Measurements from ENCODE around the gene TMEM161B.
"Not testable (repeated sequence)": the region's sequence is repeated elsewhere in the genome, so short reads cannot be mapped to it uniquely, and the experiment has no call there.

TMEM161B gene

DNA sequence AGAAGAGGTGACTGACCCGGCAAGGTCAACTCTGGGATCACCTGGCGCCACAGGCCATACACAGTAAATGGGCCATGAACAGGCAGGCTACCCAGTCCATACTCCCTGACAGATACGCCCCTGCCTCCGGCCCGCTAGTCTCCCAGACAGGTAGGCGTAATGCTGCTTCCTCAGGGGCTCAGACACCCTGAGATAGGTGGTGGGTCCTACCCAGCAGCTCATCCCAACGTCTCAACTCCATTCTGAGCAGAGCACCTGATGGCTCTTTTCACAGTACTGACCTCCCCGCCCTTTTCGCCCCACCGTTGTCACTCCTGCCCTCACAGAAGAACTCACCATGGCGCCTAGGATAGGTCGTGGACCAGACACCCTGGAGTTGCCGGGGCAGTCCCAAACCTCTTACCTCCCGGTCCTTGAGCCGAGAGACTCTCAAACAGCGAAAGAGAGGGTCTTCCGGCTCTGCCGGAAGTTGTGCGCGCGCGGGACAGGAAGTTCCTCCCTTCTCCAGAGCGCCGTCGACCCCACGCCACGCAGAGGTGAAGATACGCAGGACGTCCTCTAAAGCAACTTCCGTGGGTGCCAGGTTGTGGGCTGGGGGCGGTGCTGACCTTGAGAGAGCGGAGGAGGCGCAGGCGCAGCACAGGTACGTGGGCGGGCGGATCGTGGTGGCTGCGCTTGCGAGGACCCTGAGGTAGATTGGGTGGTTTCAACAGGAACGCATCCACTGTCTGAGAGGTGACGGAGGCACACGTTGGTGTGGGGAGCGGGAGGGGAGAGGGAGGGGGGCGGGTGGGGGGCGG lies at the start of gene TMEM161B:
Gene TMEM161B (minus strand): TSS at position 461 of the 800 bp plus-strand sequence. CDS start 122 bp downstream, at position 339.
- DNase-seq: peak; percentile 90

GRCh38 chr5:88304356-88304755 lies 35.7 kb upstream of the TMEM161B start:
- no peak for DNase-seq

- no peak for DNase-seq
These were observed 29.8 kb upstream of the TMEM161B start for GRCh38 chr5:88298425-88298824.

DNA sequence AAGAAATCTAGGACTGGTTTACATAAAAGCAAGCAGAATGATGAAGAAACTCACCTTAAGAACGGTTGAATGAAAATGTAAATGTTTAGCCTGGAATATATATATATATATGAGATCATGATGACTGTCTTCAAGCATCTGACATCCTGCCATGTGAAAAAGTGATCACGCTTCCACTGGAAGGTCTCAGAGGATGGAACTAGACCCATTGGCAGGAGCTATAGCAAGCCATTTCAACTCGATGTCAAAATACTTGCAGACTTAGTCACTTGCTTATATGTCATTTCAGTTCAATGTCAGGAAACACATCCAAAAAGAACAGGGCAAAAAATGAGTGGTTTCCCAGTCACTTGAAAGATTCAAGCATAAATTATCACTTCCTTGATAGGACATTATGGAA lies 22.2 kb upstream of the TMEM161B start:
- no peak for DNase-seq

DNA sequence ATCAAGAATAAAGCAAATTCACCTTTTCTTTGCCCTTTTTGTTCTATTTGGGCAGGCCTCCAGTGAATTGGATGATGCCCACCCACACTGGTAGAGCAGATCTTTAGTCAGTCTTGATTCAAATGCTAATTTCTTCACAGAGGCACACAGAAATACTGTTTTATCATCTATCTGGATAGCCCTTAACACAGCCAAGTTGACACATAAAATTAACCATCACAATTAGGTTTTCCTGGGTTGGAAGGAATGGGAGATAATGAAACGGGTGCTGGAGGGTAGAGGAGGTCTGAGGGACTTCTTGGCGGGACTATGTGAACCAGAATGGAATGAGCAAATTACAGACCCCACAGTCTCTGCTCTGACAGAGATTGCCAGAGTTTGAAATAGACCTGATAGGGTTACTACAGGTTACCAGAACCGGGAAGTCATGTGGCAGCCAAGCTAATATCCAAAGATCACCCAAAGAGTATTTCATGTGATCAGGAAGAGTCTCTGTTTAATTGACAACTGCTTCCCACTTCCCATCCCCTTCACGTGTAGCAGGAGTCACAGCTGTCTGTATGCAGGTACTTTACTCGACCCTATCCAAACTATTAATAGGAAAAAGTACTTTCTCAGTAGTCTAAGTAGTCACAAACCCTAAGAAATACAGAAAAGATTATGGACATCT lies 20.0 kb upstream of the TMEM161B start:
- no peak for DNase-seq

DNA sequence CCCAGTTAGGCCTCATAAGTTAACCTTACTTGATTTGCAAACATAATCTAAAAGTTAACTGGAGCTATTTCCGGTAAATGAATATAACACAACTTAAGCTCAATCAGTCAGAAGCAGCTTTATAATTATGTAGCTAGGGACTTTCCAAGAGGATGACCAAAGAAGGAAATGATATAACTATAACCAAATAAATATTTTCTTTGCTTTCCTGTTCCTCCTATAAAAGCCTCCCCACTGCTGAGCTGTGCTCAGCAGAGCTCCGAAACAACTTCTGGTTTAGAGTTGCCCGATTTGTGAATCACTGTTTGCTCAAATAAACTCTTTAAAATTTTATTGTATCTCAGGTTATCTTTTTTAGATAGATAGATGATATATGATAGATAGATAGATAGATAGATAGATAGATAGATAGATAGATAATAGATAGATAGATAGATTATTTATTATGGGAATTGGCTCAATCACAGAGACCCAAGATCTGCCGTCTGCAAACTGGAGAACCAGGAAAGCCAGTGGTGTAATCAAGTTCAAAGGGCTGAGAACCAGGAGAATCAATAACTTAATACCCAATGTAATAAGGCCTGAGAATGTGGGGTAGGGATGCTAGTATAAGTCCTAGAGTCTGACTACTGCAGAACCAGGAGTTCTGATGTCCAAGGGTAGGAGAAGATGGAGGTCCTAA lies 19.3 kb upstream of the TMEM161B start:
- no peak for DNase-seq

DNA sequence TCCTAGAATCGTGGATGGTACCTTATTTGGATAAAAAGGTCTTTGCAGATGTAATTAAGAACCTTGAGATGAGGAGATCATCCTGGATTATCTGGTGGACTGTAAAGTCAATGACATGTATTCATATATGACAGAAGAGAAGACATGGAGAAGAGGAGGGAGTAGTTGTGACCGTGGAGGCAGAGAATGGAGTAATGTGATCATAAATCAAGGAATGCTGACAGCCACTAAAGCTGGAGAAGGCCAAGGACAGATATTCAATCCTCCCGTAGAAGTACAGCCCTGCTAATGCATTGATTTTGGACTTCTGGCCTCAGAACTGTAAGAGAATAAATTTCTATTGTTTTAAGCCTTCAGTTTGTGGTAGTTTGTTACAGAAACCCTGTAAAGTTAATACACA lies 18.7 kb upstream of the TMEM161B start:
- DNase-seq: no peak

GRCh38 chr5:88283690-88284089 lies 15.0 kb upstream of the TMEM161B start:
- no peak for DNase-seq

- no peak for DNase-seq
These were observed 12.7 kb upstream of the TMEM161B start for GRCh38 chr5:88281322-88281721.

DNA sequence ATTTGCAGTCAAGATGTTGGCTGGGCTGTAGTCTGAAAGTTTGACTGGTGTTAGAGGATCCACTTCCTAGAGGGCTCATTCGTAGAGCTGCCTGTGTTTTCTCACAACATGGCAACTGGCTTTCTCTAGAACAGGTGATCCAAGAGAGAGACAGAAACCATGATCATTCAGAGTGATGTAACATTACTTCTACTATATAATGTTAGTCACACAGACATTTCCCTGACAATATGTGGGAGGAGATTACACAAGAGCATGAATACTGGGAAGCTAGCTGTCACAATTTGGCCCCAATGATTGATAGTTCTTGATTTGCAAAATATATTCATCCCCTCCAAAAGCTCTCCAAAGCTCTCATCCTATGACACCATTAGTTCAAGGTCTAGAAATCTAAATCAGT lies 10.9 kb upstream of the TMEM161B start:
- peak; percentile 41 for DNase-seq

- no peak for DNase-seq
These were observed 7.7 kb upstream of the TMEM161B start for GRCh38 chr5:88276378-88276777.

GRCh38 chr5:88275581-88275980 lies 6.9 kb upstream of the TMEM161B start:
- no peak for DNase-seq

GRCh38 chr5:88269222-88269771 lies 652 bp upstream of the TMEM161B start:
- DNase-seq: peak; percentile 12

DNA sequence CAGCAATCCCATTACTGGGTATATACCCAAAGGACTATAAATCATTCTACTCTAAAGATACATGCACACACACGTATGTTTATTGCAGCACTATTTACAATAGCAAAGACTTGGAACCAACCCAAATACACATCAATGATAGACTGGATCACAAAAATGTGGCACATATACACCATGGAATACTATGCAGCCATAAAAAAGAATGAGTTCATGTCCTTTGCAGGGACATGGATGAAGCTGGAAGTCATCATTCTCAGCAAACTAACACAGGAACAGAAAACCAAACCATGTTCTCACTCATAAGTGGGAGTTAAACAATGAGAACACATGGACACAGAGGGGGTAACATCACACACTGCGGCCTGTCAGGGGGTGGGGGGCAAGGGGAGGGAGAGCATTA lies 4.1 kb downstream of the TMEM161B start:
- DNase-seq: not testable (repeated sequence)

DNA sequence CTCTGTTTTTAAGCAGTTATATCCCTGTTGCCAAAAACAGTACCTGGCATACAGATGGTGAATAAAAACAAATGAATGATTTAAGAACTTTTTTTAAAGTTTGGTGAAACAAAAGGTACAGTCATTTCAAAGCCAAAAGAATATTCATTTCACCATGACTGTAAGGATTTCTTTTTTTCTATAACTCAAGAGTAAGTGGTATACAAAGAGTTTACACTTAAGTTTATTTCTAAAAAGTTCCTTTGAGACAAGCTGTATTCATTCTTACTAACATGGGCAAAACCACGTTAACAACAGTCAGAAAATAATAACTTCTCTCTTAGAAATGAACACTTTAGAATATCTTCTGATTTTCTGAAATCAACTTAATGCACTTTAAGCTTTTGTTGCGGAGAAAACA lies 5.3 kb downstream of the TMEM161B start:
- no peak for DNase-seq

GRCh38 chr5:88262116-88262515 lies 6.5 kb downstream of the TMEM161B start:
- DNase-seq: no peak

DNA sequence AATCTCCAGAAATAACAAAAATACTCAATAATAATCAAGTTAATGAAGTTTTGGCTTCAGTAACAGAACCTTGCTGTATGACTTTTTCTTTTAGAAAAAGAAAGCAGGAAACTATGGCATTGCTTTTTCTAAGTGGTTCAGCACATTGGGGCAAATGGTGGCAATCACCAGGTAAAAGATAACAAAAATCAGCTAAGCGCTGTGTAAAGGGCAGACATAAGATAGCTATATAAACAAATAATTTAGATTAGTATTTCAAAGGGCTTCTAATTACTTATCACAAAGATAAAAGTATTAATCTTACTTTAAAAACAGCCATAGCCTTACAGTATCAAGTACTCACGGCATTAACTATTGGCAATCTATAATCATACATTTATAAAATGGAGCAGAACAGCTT lies 10.0 kb downstream of the TMEM161B start:
- DNase-seq: no peak

GRCh38 chr5:88256872-88257271 lies 11.8 kb downstream of the TMEM161B start:
- no peak for DNase-seq

DNA sequence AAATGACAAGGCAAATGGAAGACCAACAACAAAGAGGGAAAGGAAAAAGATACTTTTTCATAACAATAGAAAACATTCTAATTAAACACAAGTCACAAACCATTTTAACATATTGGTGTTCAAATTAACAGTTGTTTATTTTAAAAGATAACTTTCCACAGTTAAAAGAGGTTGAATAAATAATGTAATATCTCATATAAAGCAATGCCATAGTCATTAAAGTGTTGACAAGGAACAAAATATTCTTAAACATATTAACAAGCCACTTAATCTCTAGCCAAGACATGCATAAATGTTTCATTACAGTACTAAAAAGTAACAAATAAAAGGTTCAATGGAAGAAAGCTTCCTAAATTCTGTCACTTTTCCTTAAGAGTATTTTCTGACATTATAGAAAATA lies 12.6 kb downstream of the TMEM161B start:
- no peak for DNase-seq

DNA sequence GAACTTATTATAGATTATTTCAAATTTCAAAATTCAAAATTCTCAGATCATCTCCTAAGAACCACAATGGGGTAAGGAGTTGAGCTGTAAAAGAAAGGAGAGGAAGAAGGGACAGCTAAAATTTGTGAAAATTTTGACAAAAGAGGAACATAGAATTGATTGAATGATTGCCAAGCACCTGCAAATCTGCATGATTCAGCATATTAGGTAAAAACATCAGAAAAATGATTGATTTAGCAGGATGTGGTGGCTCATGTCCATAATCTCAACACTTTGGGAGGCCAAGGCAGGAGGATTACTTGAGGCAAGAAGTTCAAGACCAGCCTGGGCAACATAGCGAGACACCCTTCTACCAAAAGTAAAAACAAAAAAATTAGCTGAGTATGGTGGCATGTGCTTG lies 14.3 kb downstream of the TMEM161B start:
- DNase-seq: no peak

- DNase-seq: peak; percentile 21
These were observed 17.5 kb downstream of the TMEM161B start for GRCh38 chr5:88251048-88251711.

DNA sequence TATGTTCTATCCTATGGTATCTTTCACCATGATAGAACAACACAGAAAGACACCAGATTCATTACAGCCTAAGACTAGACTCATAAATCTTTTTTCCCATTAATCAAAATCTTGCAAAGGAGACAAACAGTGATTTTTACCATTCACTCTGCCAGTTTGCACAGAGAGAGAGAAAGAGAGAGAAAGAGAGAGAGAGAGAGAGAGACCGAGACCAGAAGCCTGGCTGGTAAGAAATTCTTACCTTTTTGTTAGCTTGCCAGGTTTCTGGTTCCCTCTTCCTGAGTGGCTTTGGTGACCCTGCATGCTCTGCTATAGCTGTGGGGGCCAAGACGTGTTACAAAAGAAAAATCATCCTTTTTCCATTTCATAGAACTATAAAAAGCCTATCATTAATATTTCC lies 18.6 kb downstream of the TMEM161B start:
- no peak for DNase-seq
